Kidney epithelial cell (primary cell): ENCODE results near the gene SLC46A1. TPM values are rescaled to one million over a fixed set of nuclear protein-coding genes. Genes with fewer than 3 reads are reported as not detected.

Experiments
- DNase-seq: peaks from one replicate; pipeline ENCODE4 v3.0.0-alpha.2; 2010; ENCODE audit warnings: low read depth
- H3K27me3 ChIP-seq: 2 replicates; pipeline ENCODE4 v1.6.0; 2011; ENCODE audit warnings: low read length; ENCODE audit not compliant: control insufficient read depth, insufficient read depth
- H3K36me3 ChIP-seq: 2 replicates; pipeline ENCODE4 v1.5.1; 2011; ENCODE audit warnings: low read length; ENCODE audit not compliant: control insufficient read depth, insufficient read depth
- H3K4me3 ChIP-seq: 2 replicates; pipeline ENCODE4 v1.5.1; 2011; ENCODE audit warnings: low read depth, mild to moderate bottlenecking, control low read depth, low read length
- CTCF ChIP-seq: IDR thresholded peaks from 2 replicates; pipeline ENCODE4 v1.5.1; 2011; ENCODE audit warnings: mild to moderate bottlenecking, moderate library complexity, low read length, control low read depth, inconsistent platforms; ENCODE audit not compliant: insufficient read depth, poor library complexity, severe bottlenecking
- total RNA-seq: library from RNA; depleted of rRNA; stranded (reverse); fragments of >200 nt; gene quantifications from 2 replicates; pipeline ENCODE4 v1.2.3, GENCODE V29; 2015

SLC46A1 gene
- total RNA-seq, 1 donor from 2014 or later = 6.2 TPM

- peak overlapping the region; percentile 44 for H3K4me3 ChIP-seq
- no peak for DNase-seq
- no peak for TF ChIP-seq CTCF
- H3K36me3 ChIP-seq = no peaks in the 10 kb centered on the region
- peaks cover 36% of the 10 kb centered on the region for H3K27me3 ChIP-seq
These were observed 21.0 kb downstream of the SLC46A1 start for GRCh38 chr17:28385037-28385400.

- Histone ChIP-seq H3K27me3 (peaks cover 36% of the 10 kb centered on the region), H3K4me3 (peak overlapping the region; percentile 44), H3K36me3 (no peaks in the 10 kb centered on the region)
- no peak for DNase-seq
- TF ChIP-seq CTCF = no peak
These were observed 21.6 kb downstream of the SLC46A1 start for GRCh38 chr17:28384281-28385036.

DNA sequence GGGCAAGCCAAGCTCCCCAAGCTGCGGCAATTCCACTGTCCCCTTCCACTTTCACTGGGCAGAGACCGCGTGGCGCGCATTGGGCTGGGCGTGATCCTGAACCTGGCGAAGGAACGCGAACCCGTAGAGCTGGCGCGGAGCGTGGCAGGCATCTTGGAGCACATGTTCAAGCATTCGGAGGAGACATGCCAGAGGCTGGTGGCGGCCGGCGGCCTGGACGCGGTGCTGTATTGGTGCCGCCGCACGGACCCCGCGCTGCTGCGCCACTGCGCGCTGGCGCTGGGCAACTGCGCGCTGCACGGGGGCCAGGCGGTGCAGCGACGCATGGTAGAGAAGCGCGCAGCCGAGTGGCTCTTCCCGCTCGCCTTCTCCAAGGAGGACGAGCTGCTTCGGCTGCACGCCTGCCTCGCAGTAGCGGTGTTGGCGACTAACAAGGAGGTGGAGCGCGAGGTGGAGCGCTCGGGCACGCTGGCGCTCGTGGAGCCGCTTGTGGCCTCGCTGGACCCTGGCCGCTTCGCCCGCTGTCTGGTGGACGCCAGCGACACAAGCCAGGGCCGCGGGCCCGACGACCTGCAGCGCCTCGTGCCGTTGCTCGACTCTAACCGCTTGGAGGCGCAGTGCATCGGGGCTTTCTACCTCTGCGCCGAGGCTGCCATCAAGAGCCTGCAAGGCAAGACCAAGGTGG, 24.7 kb downstream of the SLC46A1 start:
- DNase-seq = no peak
- TF ChIP-seq CTCF = peak; percentile 61
- Histone ChIP-seq H3K36me3 (no peaks in the 10 kb centered on the region), H3K27me3 (peaks cover 38% of the 10 kb centered on the region), H3K4me3 (no peak overlapping the region)

DNA sequence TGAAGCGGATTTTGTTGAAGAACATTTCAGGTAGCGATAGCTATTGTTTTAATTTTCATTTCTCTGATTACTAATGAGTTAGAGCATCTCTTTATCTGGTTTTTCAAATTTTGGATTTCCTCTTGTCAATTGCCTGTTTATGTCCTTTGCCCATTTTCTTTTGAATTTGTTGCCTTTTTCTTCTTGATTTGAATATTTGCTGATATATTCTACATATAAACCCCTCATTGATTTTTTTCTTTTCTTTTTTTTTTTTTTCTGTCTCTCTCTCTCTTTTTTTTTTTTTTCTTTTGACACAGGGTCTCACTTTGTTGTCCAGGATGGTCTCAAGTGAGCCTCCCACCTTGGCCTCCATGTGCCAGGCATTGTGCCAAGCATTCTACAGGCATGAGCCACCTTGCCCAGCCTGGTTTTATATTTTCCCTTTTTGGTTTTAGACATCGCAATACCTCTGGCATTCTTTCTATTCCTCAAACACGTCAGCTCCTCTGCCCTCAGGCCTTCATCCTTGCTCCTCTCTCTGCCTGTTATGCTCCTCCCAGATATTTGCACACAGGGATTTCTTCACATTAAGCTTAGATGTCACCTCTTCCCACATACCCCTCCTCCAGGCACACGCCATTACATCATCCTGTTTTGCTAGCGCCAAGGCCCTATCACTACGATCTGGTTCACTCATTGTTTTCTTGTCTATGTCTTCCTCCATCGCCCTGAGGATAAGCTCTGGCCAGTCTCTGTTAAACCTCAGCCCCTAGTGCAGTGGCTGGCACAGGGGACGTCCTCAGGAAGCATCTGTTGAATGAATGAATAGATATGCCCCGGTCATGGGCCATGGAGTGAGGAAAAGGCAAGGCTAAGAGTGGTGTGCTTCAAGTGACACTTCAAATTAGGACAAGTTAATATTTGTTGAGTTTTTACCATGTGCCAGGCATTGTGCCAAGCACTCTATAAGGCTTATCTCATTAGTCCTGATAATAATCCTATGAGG, 25.9 kb downstream of the SLC46A1 start:
- TF ChIP-seq CTCF = no peak
- no peaks in the 10 kb centered on the region for H3K36me3 ChIP-seq
- peaks cover 34% of the 10 kb centered on the region for H3K27me3 ChIP-seq
- no peak for DNase-seq
- no peak overlapping the region for H3K4me3 ChIP-seq

GRCh38 chr17:28372945-28373274, 33.1 kb downstream of the SLC46A1 start:
- no peak for TF ChIP-seq CTCF
- H3K36me3 ChIP-seq = no peaks in the 10 kb centered on the region
- H3K27me3 ChIP-seq = peaks cover 11% of the 10 kb centered on the region
- H3K4me3 ChIP-seq = no peak overlapping the region
- DNase-seq = no peak
